ENCODE data around the gene LDLRAD4.

LDLRAD4 gene

GRCh38 chr18:13229001-13229671 lies 10.6 kb downstream of the LDLRAD4 start:
- no peak for DNase-seq (ENCODE audit: low read depth in 2 of 2)

- DNase-seq (ENCODE audit: low read depth in 2 of 2): no peak
These were observed 12.6 kb downstream of the LDLRAD4 start for GRCh38 chr18:13231151-13231550.

GRCh38 chr18:13232086-13232917 lies 13.7 kb downstream of the LDLRAD4 start:
- DNase-seq (ENCODE audit: low read depth in 2 of 2): no peak

- no peak for DNase-seq (ENCODE audit: low read depth in 2 of 2)
These were observed 14.6 kb downstream of the LDLRAD4 start for GRCh38 chr18:13232971-13233786.

- DNase-seq (ENCODE audit: low read depth in 2 of 2): no peak
These were observed 15.5 kb downstream of the LDLRAD4 start for GRCh38 chr18:13233787-13234783.

- DNase-seq (ENCODE audit: low read depth in 2 of 2): no peak
These were observed 16.9 kb downstream of the LDLRAD4 start for GRCh38 chr18:13235421-13235831.

GRCh38 chr18:13235981-13236380 lies 17.4 kb downstream of the LDLRAD4 start:
- no peak for DNase-seq (ENCODE audit: low read depth in 2 of 2)

GRCh38 chr18:13236411-13236810 lies 17.9 kb downstream of the LDLRAD4 start:
- DNase-seq (ENCODE audit: low read depth in 2 of 2): no peak

- DNase-seq (ENCODE audit: low read depth in 2 of 2): no peak
These were observed 18.5 kb downstream of the LDLRAD4 start for GRCh38 chr18:13237073-13237472.

- no peak for DNase-seq (ENCODE audit: low read depth in 2 of 2)
These were observed 19.1 kb downstream of the LDLRAD4 start for GRCh38 chr18:13237641-13238040.

- no peak for DNase-seq (ENCODE audit: low read depth in 2 of 2)
These were observed 20.8 kb downstream of the LDLRAD4 start for GRCh38 chr18:13239171-13239956.

- DNase-seq (ENCODE audit: low read depth in 2 of 2): no peak
These were observed 21.6 kb downstream of the LDLRAD4 start for GRCh38 chr18:13240060-13240725.

GRCh38 chr18:13241083-13241892 lies 22.7 kb downstream of the LDLRAD4 start:
- DNase-seq (ENCODE audit: low read depth in 2 of 2): no peak

- DNase-seq (ENCODE audit: low read depth in 2 of 2): no peak
These were observed 23.3 kb downstream of the LDLRAD4 start for GRCh38 chr18:13241893-13242175.

- DNase-seq (ENCODE audit: low read depth in 2 of 2): no peak
These were observed 24.2 kb downstream of the LDLRAD4 start for GRCh38 chr18:13242797-13243196.

GRCh38 chr18:13243363-13243762 lies 24.8 kb downstream of the LDLRAD4 start:
- DNase-seq (ENCODE audit: low read depth in 2 of 2): no peak

GRCh38 chr18:13244135-13244534 lies 25.6 kb downstream of the LDLRAD4 start:
- DNase-seq (ENCODE audit: low read depth in 2 of 2): no peak

GRCh38 chr18:13245481-13246000 lies 27.0 kb downstream of the LDLRAD4 start:
- DNase-seq (ENCODE audit: low read depth in 2 of 2): no peak

GRCh38 chr18:13246121-13246520 lies 27.6 kb downstream of the LDLRAD4 start:
- DNase-seq (ENCODE audit: low read depth in 2 of 2): no peak

Measured in activated CD4-positive, alpha-beta T cell treated with anti-CD3 and anti-CD28 coated beads for 24 hours (primary cell).